ENCODE data around the gene BDKRB2. TPM values are rescaled to one million over a fixed set of nuclear protein-coding genes. Genes with fewer than 3 reads are reported as not detected.

BDKRB2 gene
- total RNA-seq, 1 experiment from 2014 or later, result 0.15 TPM

DNA sequence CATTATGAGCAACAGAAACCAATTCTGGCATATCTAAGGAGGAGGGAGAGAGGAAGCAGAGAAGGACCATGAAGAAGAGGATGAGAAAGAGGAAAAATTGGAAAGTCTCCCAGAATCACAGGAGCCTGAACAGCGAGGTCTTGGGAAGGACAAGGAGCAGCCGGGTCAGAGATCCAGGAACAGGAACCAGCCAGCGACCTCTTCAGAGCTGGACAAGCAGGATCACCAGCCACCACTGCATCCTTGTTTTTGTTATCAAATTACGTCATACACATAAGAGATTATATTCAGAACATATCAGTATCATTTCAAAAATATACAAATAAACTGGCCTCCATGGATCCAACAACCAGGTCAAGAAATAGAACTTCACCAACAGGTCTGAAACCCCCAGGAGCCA is 22.1 kb upstream of the BDKRB2 start:
- Histone ChIP-seq H3K79me1 (ENCODE audit: insufficient read depth, low read depth, low read length, poor library complexity, severe bottlenecking) (no peaks in the 10 kb centered on the region), H3K56ac (ENCODE audit: insufficient read length, low read depth, low read length) (no peak overlapping the region), H2BK120ac (ENCODE audit: low read depth, low read length, poor library complexity, severe bottlenecking) (no peak overlapping the region), H3K4ac (ENCODE audit: low read depth, low read length) (no peak overlapping the region), H3K23ac (ENCODE audit: insufficient read length, low read depth, low read length) (no peak overlapping the region), H4K20me1 (ENCODE audit: control insufficient read depth, insufficient read depth, insufficient read length) (no peaks in the 10 kb centered on the region), H3K27me3 (ENCODE audit: insufficient read depth, low read length) (no peaks in the 10 kb centered on the region), H2BK5ac (ENCODE audit: insufficient read length, low read length) (no peak overlapping the region), H2BK20ac (ENCODE audit: low read depth, low read length, poor library complexity, severe bottlenecking) (no peak overlapping the region), H3K9me3 (ENCODE audit: control insufficient read depth, low read depth, low read length) (no peaks in the 10 kb centered on the region), H3K23me2 (ENCODE audit: insufficient read length, low read depth, low read length, poor library complexity, severe bottlenecking) (no peaks in the 10 kb centered on the region), H2AK5ac (ENCODE audit: insufficient read length, low read length) (no peak overlapping the region), H3K4me2 (ENCODE audit: insufficient read depth, insufficient read length, low read length) (no peak overlapping the region), H3K14ac (ENCODE audit: insufficient read depth, low read length) (no peak overlapping the region), H2BK15ac (ENCODE audit: low read depth, low read length) (no peak overlapping the region), H4K91ac (ENCODE audit: insufficient read length, low read depth, low read length) (no peak overlapping the region), H4K8ac (replicated peaks; ENCODE audit: insufficient read length, low read depth, low read length) (no peak overlapping the region), H3K9ac (ENCODE audit: extremely low read depth, insufficient read length, low read length) (no peak overlapping the region), H2BK12ac (ENCODE audit: insufficient read length, low read depth, low read length) (no peak overlapping the region), H3K27ac (ENCODE audit: insufficient read length, low read depth, low read length) (no peak overlapping the region), H3K79me2 (ENCODE audit: insufficient read depth, low read length) (no peaks in the 10 kb centered on the region), H3K4me1 (ENCODE audit: insufficient read depth, low read length) (no peaks in the 10 kb centered on the region), H3K18ac (ENCODE audit: insufficient read length, low read depth, low read length) (no peak overlapping the region), H2AFZ (ENCODE audit: low read length) (no peak overlapping the region), H4K5ac (ENCODE audit: insufficient read length, low read depth, low read length) (no peak overlapping the region), H3T11ph (ENCODE audit: low read length) (no peak overlapping the region)
- TF ChIP-seq, protein P1, sequence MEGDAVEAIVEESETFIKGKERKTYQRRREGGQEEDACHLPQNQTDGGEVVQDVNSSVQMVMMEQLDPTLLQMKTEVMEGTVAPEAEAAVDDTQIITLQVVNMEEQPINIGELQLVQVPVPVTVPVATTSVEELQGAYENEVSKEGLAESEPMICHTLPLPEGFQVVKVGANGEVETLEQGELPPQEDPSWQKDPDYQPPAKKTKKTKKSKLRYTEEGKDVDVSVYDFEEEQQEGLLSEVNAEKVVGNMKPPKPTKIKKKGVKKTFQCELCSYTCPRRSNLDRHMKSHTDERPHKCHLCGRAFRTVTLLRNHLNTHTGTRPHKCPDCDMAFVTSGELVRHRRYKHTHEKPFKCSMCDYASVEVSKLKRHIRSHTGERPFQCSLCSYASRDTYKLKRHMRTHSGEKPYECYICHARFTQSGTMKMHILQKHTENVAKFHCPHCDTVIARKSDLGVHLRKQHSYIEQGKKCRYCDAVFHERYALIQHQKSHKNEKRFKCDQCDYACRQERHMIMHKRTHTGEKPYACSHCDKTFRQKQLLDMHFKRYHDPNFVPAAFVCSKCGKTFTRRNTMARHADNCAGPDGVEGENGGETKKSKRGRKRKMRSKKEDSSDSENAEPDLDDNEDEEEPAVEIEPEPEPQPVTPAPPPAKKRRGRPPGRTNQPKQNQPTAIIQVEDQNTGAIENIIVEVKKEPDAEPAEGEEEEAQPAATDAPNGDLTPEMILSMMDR (conservative IDR thresholded peaks at IDR 0.05), result no peak
- no peak for DNase-seq
- Mint-ChIP-seq H3K4me1 (peaks cover 0 to 7% of the 10 kb centered on the region in 2 experiments; a peak in 3 of 4 replicates), H3K36me3 (ENCODE audit: insufficient read depth in 1 of 3, low read depth in 3 of 3) (peaks cover 0 to 2% (median 0%) of the 10 kb centered on the region in 3 experiments; a peak in 2 of 7 replicates), H3K4me3 (no peak overlapping the region), H3K27ac (no peak overlapping the region), H3K27me3 (ENCODE audit: low read depth) (no peaks in the 10 kb centered on the region), H3K9me3 (peaks cover 3 to 4% of the 10 kb centered on the region in 2 experiments; a peak in 3 of 5 replicates)
- WGBS (ENCODE audit: extremely low coverage, insufficient read length, low lambda C conversion rate), result no CpG with 5 or more reads among the region's 4 CpGs
